Left forelimb (tissue), 1 donor: ENCODE data around the gene BLACAT1.

ENCODE experiments used
- DNase-seq: peaks from one replicate; pipeline ENCODE4 v3.0.0-alpha.2; 2018; ENCODE audit warnings: low spot score

The BLACAT1 gene

DNA sequence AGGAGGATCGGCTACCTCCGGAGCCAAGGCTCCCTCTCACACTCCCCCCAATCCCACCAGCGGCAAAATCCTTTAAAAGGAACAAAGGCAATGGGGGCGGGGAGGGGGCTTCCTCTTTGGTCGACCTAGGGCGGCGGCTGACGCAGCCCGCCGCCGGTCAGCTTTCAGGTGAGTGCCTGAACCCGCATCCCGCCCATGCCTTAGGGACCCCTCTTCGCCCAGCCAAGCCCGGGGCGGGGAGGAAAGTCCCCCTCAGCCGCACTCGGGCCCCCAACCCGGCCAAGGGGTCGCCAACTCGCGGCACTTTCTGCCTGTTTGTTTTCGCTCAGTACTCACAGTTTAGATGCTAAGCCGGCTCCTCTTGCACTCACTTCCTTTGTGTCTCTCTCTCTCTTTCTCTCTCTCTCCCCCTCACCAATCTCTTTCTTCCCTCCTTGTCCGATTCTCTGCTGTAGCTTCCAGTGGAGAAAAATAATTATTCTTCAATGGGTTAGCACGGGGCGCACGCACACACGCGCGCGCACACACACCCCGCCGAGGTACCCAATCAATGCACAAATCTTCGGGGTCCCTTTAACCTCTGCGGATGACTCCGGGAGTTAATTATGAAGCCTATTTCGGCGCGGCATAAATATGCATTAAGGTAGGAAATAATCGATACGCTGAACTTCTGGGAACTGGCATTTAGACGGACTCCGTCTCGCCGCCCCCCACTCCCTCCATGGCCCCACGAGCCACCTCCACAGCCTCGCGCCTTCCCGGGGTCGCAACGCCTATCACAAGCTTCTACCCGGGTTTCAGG lies at the start of gene BLACAT1:
BLACAT1 (minus strand) TSS at position 465 of the 802 bp plus-strand sequence.
- no peak for DNase-seq

DNA sequence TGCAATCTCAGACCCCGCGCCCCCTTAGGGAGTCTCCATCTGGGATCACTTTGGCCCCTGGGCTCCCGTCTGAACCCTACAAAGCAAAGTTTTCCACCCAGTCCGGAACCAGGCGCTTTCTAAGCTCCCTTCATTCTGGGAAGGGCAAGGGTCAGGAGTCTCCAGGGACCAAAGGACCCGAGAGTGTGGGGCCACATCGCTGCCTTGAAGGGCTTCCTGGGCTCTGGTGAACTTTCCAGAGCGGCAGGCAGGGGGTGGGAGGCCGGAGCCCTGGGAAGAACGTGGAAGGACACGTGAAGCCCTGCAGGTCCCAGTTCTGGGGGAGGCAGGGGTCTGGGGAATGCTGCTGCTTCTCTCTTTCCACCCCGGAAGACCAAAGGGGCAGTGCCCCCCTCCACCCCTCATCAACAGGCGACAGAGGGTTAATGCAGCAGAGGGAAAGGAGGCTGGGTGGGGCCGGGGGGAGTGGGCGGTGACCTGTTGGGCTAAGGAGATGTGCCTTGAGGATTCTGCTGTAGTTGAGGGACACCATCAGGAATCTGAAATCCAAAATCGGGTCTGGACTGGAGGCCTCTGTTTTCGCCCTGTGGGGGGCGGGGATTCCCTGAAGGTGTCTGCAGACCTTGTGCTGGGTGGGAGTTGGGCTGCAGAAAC lies 49.4 kb upstream of the BLACAT1 start:
- DNase-seq: no peak

DNA sequence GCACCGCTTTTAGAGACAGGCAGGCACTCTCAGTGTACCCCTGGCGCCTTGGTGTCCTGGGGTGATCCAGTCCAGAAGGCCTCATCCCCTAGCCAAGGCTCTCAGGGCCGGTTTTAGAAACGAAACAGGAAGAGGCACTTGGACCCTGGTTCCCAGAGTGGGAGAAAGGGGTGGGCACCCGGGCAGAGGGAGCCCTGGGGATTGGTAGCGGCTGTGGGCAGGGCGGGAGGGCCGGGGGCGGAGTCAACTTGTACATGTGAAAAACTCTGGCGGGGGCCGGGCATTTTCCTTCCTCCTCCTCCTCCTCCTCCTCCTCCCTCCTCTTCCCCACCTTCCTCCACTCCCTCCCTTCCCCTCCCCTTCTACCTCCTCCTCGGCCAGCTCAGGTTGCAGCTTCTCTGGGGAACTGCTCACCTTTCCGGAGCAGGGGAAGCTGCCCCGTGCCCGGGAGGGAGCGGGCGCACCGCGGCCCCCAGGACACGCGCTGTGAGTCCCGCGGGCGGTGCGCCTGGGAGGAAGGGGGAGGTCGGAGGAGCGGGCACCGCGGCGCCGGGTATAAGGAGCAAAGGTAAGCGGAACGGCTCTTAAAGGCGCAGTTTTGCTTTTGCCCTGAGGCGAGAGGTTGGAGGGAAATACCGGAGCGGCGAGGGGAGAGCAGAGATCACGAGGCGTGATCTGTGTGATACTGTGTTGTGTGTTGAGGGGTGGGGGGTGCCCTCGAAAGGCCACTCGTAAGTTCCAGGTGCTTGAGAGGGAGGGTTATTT lies 48.6 kb upstream of the BLACAT1 start, which contains the start of gene CDK18:
CDK18 (plus strand) TSS at position 359 of the 765 bp plus-strand sequence. CDS start 18,499 bp downstream, outside the sequence.
- DNase-seq: no peak

DNA sequence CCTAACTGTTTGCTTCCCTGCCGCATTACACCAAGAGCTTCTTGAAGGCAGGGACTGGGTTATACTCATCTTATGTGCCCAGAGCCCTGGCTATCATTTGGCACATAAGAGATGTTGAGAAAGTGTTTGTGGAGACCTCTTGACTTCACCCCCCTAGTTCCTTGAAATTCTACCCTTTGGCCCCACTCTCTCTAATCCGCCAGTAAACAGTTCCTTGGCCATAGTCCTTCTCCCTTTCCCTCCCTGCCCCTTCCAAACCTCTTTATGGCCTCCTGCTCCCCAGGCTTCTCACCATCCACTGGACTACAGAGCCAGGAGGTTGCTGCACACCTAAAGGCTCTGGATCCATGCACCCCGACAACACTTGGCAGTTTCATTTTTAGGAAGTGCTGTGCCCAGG lies 47.1 kb upstream of the BLACAT1 start:
- DNase-seq: no peak

DNA sequence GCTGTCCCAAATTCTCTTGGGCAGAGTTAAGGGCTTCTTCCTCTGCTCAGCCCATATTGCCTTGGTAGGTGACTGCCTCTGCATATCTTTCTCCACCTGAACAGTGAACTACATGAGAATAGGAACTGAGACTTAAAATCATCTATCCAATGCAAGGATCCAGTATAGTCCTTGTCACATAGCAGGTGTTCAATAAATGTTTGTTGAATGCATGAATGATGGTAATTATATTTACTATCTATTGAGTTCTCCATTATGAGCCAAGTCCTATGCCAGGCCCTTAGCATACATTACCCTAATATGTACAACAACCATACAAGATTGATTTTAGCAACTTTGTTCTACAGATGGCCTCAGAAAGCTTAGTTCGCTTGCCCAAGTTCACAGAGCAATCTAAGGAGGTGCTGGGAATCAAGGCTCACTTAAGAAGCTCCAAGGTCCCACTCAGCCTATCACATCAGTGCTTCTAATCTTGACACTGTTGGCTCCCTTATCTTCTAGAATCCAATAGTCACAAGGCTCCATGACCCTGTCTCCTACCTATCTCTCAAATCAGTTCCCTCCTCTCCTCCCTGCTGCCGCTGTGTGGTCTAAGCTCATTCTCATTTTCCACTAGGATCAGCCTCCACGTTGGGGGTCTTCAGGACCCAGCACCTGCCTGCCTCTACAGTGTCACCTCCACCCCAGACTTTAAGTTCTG lies 46.4 kb upstream of the BLACAT1 start:
- no peak for DNase-seq

DNA sequence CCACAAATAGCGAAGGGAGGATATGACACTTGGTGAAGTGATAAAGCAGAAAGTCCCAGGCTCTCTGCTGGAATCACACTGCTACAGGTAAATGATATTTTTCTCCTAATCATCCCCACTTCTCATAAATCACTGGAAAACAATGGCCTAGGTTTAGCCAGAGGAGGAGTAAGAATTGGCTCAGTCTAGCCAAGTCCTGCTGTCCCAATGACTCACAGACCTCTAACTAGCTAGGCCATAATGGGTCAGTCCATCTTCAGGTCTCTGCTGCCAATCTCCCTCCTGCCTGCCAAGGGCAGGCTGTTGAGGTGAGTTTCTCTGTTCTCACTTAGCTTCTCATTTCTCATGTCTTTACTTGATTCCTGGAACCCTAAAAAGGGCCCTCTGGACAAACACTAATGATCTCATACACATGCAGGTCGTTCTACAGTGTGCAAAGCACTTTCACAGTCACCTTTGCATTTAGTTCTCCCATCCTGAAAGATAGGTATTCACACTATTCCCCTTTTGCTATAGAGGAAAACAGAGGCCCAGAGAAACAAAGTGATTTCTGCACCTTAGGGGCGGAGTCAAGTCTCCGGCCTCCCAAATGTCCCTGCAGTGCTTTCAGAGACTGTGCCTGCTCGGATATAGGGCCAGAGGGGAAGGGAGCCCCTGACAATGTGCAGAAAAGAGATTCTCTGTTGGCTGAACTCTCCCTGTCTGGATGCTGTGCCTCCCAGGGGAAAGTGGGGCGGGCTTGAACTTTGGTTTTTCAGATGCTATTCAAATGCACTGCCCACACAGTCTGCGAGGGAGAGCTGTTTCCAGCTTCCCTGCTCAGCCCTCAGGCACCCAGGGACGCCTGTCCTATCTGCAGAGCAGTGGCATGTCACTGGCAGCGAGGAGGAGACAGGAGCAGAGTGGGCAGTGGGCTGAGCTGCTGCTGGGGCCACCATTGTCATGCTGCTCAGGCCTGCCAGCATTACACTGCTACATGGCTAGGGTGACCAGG lies 44.7 kb upstream of the BLACAT1 start:
- no peak for DNase-seq

DNA sequence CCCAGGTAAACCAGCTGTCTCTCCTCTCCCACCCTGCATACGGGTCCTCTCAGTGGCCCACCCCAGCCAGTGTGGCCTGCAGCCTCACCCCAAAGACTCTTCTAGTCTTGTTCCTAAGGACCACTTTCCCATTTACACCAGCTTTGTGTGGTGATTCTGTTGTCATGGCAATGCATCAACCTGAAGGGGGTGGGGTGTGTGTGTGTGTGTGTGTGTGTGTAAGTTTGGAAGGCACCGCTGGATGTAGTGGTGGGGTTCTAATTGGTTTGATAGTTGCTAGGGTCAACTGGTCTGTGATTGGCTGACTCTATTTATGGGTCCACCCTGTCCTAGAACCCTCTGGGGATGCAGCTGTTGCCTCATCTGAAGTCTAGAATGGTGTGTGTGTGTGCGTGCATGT lies 43.9 kb upstream of the BLACAT1 start:
- DNase-seq: no peak

DNA sequence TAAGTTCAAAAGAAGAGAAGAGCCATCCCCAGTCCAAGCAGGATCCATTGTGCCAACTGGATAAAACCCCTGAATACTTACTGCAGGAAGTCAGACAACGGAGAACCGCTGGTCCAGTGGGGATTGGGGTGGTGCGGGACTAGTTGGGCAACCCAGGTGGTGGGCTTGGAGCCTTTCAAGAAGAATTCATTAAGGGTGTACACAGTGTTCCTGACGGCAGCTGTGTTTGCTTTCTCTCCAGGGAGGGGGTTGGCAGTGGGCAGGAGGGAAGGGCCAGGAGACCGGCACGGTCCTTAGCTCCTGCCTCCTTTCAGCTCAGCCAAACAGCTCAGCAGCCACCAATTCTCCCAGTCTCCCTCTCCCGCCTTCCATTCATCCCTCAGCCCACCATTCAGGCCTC lies 41.5 kb upstream of the BLACAT1 start:
- DNase-seq: no peak

DNA sequence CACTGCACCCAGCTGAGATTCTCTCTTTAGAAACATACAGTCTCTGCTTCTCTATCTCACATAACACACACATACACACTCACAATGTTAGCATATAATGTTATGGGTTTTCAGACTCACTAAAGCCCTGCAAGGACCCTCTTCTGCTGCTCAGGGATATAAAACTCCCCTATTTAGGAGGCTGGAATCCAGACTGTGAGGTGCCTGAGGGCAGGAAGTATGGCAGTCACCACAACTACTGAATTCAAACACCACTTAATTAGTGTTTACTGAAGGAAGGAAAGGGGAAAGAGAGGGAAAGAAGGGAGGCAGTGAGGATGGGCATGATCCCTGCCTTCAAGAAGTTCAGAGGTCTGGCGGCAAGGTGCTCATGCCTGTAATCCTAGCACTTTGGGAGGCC lies 40.8 kb upstream of the BLACAT1 start:
- DNase-seq: no peak

DNA sequence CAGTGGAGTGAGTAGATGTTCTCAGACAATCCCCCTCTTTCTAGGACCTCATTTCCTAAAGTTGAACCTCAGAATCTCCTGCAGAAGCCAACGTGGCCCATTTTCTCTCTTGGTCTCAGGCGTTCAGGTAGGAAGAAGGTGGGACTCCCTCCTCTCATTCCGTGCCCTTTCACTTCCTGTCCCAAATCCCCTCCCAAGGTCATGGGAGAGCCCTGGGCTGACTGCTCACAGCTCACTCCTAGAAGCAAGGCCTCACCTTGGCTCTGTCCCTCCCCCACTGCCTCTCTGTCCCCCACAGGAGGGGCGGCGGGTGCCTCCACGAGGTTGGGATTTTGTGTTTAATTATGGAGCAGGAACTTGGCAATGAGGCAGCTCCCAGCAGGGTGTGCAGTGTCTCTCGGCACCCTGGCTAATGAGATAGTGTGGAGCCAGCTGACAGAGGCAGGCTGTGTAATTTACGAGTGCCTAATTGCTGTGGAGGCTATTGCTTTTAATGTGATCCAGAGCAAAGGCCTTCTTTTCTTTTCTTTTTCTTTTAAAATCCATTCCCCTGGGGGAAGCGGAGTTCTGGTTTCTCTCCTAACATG lies 39.5 kb upstream of the BLACAT1 start:
- no peak for DNase-seq

DNA sequence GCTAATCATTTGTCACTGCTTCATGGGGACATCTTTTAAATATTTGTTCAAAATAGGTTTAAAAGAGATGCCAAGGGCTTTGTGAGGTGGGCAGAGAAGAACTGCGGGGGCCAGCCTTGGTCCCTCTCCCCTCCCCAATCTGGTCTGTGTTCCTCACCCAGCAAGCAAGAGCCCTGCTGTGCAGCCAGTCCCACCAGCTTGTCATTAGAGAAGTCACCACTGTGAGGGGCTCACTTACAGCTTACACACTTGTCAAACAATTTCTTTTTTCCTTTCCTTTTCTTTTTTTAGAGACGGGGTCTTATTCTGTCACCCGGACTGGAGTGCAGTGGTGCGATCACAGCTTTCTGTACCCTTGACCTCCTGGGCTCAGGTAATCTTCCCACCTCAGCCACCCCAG lies 38.3 kb upstream of the BLACAT1 start:
- DNase-seq: no peak

DNA sequence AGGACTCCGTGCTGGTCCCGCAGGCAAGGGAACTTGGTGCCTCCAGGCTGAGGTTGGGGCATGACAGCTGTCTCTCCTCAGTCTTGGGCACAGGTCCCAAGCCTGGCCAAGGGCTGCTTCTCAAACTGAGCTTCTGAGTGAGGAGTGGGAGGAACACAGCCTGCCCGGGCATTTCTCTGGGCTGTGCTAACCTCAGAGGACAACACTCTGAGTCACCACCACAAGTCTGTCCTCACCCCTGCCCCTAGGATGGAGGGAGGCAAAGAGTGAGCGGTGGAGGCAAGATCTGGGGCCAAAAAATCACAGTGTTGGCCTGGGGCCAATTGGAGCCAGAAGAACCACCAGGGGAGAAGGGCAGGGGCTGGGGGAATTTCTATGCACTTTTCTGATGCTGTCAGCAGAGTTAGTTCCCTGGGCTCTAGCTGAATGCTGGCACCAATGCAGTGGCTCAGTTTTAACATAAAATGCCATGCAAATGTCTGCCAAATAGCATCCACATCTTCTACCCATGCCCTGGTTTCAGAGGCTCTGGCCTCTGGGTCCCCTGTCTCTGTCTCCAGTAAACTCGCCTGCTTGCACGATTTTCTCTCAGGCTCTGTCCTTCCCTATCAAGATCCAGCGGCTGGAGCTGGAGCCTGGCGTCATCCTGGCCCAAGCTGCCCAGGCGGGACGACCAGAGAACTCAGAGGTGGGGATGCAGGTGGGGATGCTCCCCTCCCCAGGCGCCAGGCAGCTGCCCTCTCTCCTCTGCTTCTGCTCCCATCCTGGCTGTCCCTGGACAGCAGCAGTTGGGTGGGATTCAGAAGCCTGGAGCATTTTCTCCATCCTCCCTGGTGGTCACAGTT lies 37.6 kb upstream of the BLACAT1 start:
- no peak for DNase-seq

DNA sequence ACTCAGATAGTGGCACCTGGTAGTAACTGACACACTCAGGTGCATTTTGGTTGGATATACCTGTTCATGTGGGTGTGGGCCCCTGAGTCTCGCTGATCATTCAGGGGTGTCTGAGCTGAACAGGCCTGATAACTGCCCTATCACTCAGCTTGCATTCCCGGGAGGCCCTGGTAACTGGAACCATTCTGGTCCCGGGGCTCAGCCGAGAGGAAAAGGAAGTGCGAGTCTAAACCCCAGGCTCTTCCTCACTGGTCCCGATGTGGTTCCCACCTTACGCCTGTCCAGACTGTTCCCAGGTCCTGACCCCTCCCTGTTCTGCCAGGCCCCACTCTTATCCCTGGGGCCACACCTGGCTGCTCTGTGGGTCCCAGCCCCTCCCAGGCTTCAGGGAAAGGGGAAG lies 36.9 kb upstream of the BLACAT1 start:
- no peak for DNase-seq

DNA sequence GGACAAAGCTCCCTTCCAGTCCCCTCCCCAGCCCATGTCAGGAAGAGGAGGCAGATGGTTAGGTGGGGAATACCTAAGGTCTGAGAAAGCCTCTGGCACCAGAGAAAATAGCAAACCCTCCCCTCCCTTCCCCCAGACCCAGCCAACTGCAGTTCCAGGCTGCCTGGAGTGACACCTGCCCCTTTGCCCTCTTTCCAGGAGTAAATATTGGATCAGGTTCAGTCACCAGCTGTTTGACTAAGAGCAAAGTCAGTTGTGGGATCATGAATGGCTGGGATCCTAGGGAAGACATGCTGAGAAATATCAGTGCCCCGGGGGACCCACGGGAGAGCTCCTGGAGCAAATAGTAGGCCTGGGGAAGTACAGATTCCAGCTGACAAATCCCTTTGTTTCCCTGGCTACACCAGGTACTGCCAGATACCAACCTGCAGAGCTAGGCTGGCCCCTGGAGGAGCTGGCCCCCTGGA lies 36.4 kb upstream of the BLACAT1 start:
- no peak for DNase-seq

DNA sequence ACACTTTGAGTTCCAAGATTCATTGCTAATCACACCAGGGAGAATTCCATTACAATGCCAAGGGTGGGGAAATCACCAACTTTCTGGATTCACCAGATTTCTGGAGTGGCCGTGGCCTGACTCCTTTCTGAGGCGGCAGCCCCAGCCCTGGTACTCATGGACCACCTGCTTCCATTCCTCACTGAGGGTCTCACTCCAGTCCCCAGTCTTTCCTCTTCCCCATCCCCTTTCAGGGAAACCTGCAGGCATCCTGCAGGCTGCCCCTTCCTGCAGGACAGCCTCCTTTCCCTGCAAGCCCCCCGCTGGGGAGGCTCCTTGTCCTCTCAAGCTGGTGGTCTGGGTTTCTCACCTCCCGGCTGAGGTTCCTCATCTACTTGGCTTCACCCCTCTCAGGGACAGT lies 35.9 kb upstream of the BLACAT1 start:
- DNase-seq: no peak

DNA sequence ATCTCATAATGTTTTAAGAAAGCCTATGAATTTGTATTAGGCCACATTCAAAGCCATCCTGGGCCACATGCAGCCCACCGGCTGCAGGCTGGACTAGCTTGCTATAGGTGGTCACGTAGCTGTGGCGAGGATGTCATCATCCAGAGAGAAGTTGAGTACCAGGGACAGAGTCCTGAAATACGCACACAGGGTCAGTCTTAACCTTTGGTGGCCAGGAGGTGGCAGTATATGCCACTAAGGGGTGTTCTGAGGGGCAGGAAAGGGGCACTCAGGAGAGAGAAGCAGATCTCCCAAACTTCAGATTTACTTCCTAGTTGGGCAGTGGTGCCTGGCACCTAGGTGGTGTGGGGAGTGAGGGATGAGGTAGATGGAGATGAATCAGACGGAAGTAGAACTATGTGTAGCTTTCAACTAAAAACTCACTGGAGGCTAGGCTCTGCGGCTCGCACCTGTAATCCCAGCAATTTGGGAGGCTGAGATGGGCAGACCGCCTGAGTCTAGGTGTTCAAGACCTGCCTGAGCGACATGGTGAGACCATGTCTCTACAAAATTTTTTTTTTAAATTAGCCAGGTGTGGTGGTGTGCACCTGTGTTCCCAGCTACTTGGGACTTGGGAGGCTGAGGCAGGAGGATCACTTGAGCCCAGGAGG lies 32.4 kb upstream of the BLACAT1 start:
- no peak for DNase-seq

DNA sequence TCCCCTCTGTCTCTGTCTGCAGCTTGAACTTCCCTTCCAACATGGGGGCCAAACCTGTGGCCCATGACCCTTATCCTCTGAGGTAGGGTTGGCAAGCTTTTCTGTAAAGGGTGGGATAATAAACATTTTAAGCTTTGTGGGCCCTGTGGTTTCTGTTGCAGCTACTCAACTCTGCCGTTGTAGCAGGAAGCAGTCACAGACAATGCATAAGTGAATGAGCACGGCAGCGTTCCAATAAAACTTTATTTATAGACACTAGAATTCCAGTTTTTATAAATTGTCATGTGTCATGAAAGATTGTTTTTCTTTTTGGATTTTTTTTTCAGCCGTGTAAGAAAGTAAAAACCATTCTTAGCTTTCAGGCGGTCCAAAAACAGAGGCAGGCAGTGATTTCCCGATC lies 30.4 kb upstream of the BLACAT1 start:
- no peak for DNase-seq

DNA sequence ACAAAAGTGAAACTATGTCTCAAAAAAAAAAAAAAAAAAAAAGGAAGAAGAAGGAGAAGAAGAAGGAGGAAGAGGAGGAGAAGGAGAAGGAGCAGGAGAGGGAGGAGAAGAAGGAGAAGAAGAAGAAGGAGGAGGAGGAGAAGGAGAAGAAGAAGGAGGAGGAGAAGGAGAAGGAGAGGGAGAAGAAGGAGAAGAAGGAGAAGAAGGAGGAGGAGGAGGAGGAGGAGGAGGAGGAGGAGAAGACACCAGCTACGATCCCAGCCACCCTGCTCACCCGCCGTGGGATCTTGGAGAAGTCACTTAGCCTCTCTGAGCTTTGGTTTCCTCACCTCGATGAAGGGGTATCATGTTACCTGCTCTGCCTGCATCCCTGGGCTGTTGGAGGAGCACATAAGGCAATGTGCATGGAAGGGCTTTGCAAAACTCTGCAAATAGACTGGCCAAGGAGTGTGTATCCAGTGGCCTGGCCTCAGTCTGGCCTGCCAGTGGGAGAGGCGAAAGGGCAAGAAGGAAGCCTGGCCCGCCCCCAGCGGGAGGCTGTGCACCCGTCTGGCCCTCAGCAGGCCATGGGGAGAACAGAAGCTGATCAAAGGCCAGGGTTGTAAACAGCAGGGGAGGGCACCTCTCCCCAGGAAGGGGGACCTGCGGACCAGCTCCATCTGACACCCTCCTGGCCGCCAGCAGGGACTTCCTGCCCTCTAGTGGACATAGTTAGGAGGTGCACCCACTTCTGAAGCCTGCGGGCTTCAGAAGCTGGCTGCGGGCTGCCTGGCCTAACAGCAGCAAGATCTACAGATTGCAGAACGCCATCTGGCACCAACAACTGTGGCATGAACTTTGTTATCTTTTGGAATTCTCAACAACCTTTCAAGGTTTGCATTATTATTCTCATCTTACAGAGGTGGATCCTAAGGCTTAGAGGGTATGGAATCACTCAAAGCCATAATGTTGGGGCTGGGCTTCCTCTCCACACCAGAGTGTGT lies 29.4 kb upstream of the BLACAT1 start:
- DNase-seq: no peak
